ENCODE measurements around the gene ACD. TPM values are rescaled to one million over a fixed set of nuclear protein-coding genes. Genes with fewer than 3 reads are reported as not detected.

The ACD gene
- total and polyA plus RNA-seq, 2 of the 8 experiments (the other 6 are each of a cell fraction or from before 2014, with no cell fraction given) = 34.8 to 58.0 TPM

- Histone ChIP-seq H4K5ac (ENCODE audit: insufficient read length, low read depth, low read length) (no peak overlapping the region), H4K20me1 (replicated peaks in 1 of 2; ENCODE audit: control insufficient read depth in 1 of 2, insufficient read depth in 2 of 2, low read length in 2 of 2) (peaks cover 0 to 8% of the 10 kb centered on the region in 2 experiments), H2BK5ac (ENCODE audit: low read depth, low read length) (no peak overlapping the region), H3K27ac (ENCODE audit: low read depth, low read length) (no peak overlapping the region), H2BK15ac (ENCODE audit: low read length) (no peak overlapping the region), H3K23ac (ENCODE audit: insufficient read length) (no peak overlapping the region), H3K9me3 (ENCODE audit: insufficient read depth in 2 of 2, low read depth in 1 of 2, low read length in 1 of 2) (no peaks in the 10 kb centered on the region), H2BK12ac (ENCODE audit: low read depth, low read length) (no peak overlapping the region), H3K79me1 (ENCODE audit: low read depth, low read length) (no peaks in the 10 kb centered on the region; the same call in none of the 2 replicates), H3K23me2 (ENCODE audit: low read depth, low read length) (no peaks in the 10 kb centered on the region), H2AK5ac (ENCODE audit: low read depth, low read length) (no peak overlapping the region), H3K36me3 (ENCODE audit: control insufficient read depth in 2 of 4, insufficient read depth in 4 of 4, low read length in 3 of 4) (peaks cover 0 to 3% (median 0%) of the 10 kb centered on the region in 4 experiments; a peak in 1 of 8 replicates), H3K79me2 (ENCODE audit: control insufficient read depth in 1 of 2, insufficient read depth in 2 of 2, low read length in 2 of 2) (no peaks in the 10 kb centered on the region), H2BK20ac (ENCODE audit: low read length) (no peak overlapping the region), H3K9ac (replicated peaks in 1 of 4; ENCODE audit: extremely low read depth in 1 of 4, low read depth in 3 of 4, low read length in 3 of 4) (no peak overlapping the region), H4K8ac (ENCODE audit: extremely low read depth, insufficient read depth, low read length) (no peak overlapping the region), H3K56ac (replicated peaks; ENCODE audit: insufficient read length, low read depth, low read length) (no peak overlapping the region), H3K4me3 (ENCODE audit: extremely low read depth in 1 of 4, insufficient read depth in 2 of 4, low read depth in 3 of 4, low read length in 4 of 4) (no peak overlapping the region), H4K91ac (replicated peaks; ENCODE audit: insufficient read length, low read length) (no peak overlapping the region), H3K4ac (replicated peaks; ENCODE audit: insufficient read length, low read depth, low read length) (no peak overlapping the region), H2BK120ac (replicated peaks; ENCODE audit: low read depth, low read length) (no peak overlapping the region), H3K4me2 (ENCODE audit: insufficient read depth in 1 of 2, low read depth in 2 of 2, low read length in 2 of 2) (no peak overlapping the region), H3K18ac (ENCODE audit: extremely low read depth, low read length) (no peak overlapping the region), H3K4me1 (replicated peaks in 1 of 4; ENCODE audit: control insufficient read depth in 3 of 4, insufficient read depth in 4 of 4, low read length in 3 of 4) (peaks cover 0 to 3% (median 0%) of the 10 kb centered on the region in 4 experiments; a peak in 1 of 7 replicates), H3K27me3 (replicated peaks in 1 of 4; ENCODE audit: control insufficient read depth in 3 of 4, extremely low read depth in 1 of 4, insufficient read depth in 3 of 4, low read length in 3 of 4) (no peaks in the 10 kb centered on the region), H2AFZ (ENCODE audit: low read length) (no peak overlapping the region), H3K14ac (ENCODE audit: insufficient read length) (no peak overlapping the region)
- FAIRE-seq = no peak
- 91% methylated on average over 7 of the region's 7 CpGs; no CpG with 5 or more reads in 1 of the 2 experiments for WGBS, 2 experiments (ENCODE audit: extremely low coverage in 1 of 2, insufficient coverage in 1 of 2, insufficient read length in 1 of 2, insufficient replicate concordance in 2 of 2, low coverage in 1 of 2, low lambda C conversion rate in 2 of 2, missing lambda C conversion rate in 1 of 2)
- TF ChIP-seq NRF1 (IDR thresholded peaks at IDR 0.05; ENCODE audit: low read depth, low read length) = no peak
- TF ChIP-seq SP4 (IDR thresholded peaks at IDR 0.05; ENCODE audit: low read length) = no peak
- TF ChIP-seq SIRT6 (IDR thresholded peaks at IDR 0.05; ENCODE audit: low read length) = no peak
- no peak for TF ChIP-seq CHD2 (IDR thresholded peaks at IDR 0.05; ENCODE audit: low read length)
- TF ChIP-seq SIX5 (IDR thresholded peaks at IDR 0.05; ENCODE audit: low read depth, low read length) = no peak
- TF ChIP-seq CTCF (IDR thresholded peaks at IDR 0.05; ENCODE audit: control extremely low read depth in 1 of 3, insufficient read depth in 1 of 3, low read depth in 1 of 3, low read length in 3 of 3) = no peak
- no peak for TF ChIP-seq CTBP2 (IDR thresholded peaks at IDR 0.05; ENCODE audit: borderline replicate concordance, insufficient read depth, insufficient read length, low read length)
- no peak for TF ChIP-seq JUN (IDR thresholded peaks at IDR 0.05; ENCODE audit: low read depth, low read length)
- CTCF ChIA-PET (ENCODE audit: partially characterized antibody) = interaction anchor here (0.6 to 5.5 kb wide), 4 partner anchors 9 to 182 kb away, joined by 3 to 46 read pairs (median 3); partner anchors contain the start of genes C16orf86 and ENKD1
- no peak for DNase-seq (ENCODE audit: low read depth in 1 of 2, low spot score in 2 of 2)
- POLR2A ChIA-PET (ENCODE audit: partially characterized antibody) = no interaction called here
Observed at GRCh38 chr16:67675999-67676398, 15.9 kb upstream of the ACD start.
